ENCODE results near the gene C13orf42. TPM values are rescaled to one million over a fixed set of nuclear protein-coding genes. Genes with fewer than 3 reads are reported as not detected.
"Not testable (repeated sequence)": the region's sequence is repeated elsewhere in the genome, so short reads cannot be mapped to it uniquely, and the experiment has no call there.

Gene C13orf42
- total and polyA plus RNA-seq, 4 donors: 0.06 to 0.20 (median 0.12) TPM

DNA sequence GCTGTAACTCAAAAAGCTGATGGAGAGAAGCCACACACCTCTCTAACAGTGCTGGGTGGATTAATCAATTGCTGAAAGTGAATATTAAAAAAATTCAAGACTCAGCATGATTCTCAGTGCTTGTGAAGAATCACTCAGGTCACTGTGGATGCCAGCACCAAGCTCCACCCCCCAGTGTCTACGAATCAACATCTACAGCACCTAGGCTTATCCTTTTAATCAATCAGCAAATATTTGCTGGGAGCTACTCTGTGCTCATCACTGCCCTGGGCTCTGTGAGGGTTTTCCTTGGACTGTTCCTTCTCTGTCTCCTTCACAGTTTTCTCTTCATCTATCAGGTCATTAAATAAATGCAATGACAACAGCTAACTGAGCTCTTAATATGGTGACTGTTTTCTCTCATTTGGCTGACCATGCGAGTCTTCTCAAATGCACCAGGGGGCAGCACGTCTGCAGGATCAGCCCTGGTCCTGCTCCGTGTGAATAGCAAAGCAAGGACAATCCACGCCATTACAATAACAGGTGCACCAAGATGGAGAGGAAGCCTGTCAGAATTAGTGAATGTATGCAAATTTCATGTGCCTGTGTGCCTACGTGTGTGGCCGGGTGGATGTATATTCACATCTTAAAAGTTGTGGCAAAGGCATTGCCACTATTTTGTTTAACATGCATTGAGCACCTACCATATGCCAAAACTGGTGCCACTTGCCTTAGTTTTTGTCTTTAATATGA is 14.6 kb upstream of the C13orf42 start:
- no peaks in the 10 kb centered on the region for H3K9me3 ChIP-seq (ENCODE audit: control insufficient read depth, insufficient read depth, low read length)
- no peak overlapping the region for H3K27ac ChIP-seq (ENCODE audit: low read depth, low read length)
- peak in 4 of 6 donors; percentile 17 to 89 (median 57) for DNase-seq (ENCODE audit: low read depth in 4 of 6, low spot score in 6 of 6)
- WGBS (ENCODE audit: insufficient coverage): 40% methylated on average over 3 of the region's 7 CpGs
- no peaks in the 10 kb centered on the region for H3K36me3 ChIP-seq (ENCODE audit: control insufficient read depth, insufficient read depth, low read length)
- H3K27me3 ChIP-seq (ENCODE audit: control insufficient read depth, insufficient read depth, low read length): no peaks in the 10 kb centered on the region
- H3K4me1 ChIP-seq (ENCODE audit: control insufficient read depth, insufficient read depth, low read length): no peaks in the 10 kb centered on the region
- no peak overlapping the region for H3K4me3 ChIP-seq (ENCODE audit: low read depth, low read length)

DNA sequence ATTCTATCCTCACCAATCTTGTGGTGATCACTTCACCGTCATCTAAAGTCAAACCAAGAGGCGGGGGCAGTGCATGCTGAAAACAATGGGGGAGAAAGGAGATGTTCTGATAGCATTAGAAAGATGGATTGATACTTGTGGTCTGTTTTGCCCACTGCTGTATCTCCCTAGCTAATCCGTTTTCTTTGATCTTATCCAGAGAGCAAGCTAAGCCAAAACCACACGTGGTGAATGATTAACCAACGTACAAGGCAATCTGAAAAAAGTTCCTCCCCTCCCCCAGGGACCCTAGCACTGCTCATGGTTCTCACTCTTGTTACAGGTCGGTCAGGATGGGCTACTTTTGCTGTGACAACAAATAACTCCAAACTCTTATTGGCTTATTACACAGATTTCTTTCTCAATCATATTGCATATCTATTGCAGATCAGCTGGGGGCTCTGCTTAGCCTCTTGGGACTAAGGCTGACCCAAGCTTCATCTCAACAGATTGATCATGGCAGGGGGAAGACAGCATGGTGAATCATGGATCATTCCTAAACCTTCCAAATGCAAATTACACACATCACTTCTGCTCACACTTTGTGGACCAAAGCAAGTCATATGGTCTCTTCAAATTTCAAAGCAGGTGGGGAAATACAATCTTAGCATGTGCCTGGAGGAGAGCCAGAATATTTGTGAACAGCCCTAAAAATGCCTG is 11.9 kb upstream of the C13orf42 start:
- no peaks in the 10 kb centered on the region for H3K4me1 ChIP-seq (ENCODE audit: control insufficient read depth, insufficient read depth, low read length)
- no peaks in the 10 kb centered on the region for H3K27me3 ChIP-seq (ENCODE audit: control insufficient read depth, insufficient read depth, low read length)
- no peak overlapping the region for H3K4me3 ChIP-seq (ENCODE audit: low read depth, low read length)
- WGBS (ENCODE audit: insufficient coverage): 24% methylated on average over 3 of the region's 6 CpGs
- no peaks in the 10 kb centered on the region for H3K36me3 ChIP-seq (ENCODE audit: control insufficient read depth, insufficient read depth, low read length)
- no peak overlapping the region for H3K27ac ChIP-seq (ENCODE audit: low read depth, low read length)
- peak in 1 of 6 donors; percentile 29 for DNase-seq (ENCODE audit: low read depth in 4 of 6, low spot score in 6 of 6)
- no peaks in the 10 kb centered on the region for H3K9me3 ChIP-seq (ENCODE audit: control insufficient read depth, insufficient read depth, low read length)

GRCh38 chr13:51120873-51121272 is 9.8 kb upstream of the C13orf42 start:
- H3K4me1 ChIP-seq (ENCODE audit: control insufficient read depth, insufficient read depth, low read length); DNase-seq (ENCODE audit: low read depth in 4 of 6, low spot score in 6 of 6); H3K4me3 ChIP-seq (ENCODE audit: low read depth, low read length); H3K36me3 ChIP-seq (ENCODE audit: control insufficient read depth, insufficient read depth, low read length); H3K27ac ChIP-seq (ENCODE audit: low read depth, low read length); H3K9me3 ChIP-seq (ENCODE audit: control insufficient read depth, insufficient read depth, low read length); H3K27me3 ChIP-seq (ENCODE audit: control insufficient read depth, insufficient read depth, low read length): not testable (repeated sequence)
- 100% methylated on average over 2 of the region's 11 CpGs for WGBS (ENCODE audit: insufficient coverage)

DNA sequence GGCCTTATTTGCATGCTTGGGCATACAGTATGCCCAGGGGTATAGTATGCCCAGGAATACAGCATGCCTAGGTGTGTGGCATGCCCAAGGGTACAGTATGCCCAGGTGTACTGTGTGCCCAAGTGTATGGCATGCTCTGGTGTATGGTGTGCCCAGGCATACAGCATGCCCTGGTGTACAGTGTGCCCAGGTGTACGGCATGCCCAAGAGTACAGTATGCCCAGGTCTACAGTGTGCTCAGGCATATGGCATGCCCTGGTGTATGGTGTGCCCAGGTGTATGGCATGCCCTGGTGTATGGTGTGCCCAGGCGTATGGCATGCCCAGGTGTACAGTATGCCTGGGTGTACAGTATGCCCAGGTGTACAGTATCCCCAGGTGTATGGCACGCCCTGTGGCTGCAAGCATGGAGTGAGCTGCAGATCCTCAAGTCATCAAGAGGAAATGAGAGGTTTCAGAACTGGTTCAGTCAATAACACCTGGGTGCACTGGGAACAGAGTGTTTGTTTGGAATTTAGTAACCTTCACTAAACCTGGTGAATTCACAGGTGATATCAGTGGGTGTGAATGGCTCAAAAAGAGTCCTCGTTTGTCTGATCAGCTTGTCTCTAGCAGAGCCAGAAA is 7.8 kb upstream of the C13orf42 start:
- no peak overlapping the region for H3K27ac ChIP-seq (ENCODE audit: low read depth, low read length)
- H3K36me3 ChIP-seq (ENCODE audit: control insufficient read depth, insufficient read depth, low read length): no peaks in the 10 kb centered on the region
- peaks cover 2% of the 10 kb centered on the region for H3K9me3 ChIP-seq (ENCODE audit: control insufficient read depth, insufficient read depth, low read length)
- H3K27me3 ChIP-seq (ENCODE audit: control insufficient read depth, insufficient read depth, low read length): no peaks in the 10 kb centered on the region
- DNase-seq (ENCODE audit: low read depth in 4 of 6, low spot score in 6 of 6): no peak
- 91% methylated on average over 4 of the region's 4 CpGs for WGBS (ENCODE audit: insufficient coverage)
- H3K4me3 ChIP-seq (ENCODE audit: low read depth, low read length): no peak overlapping the region
- H3K4me1 ChIP-seq (ENCODE audit: control insufficient read depth, insufficient read depth, low read length): no peaks in the 10 kb centered on the region

GRCh38 chr13:51113969-51114368 is 2.9 kb upstream of the C13orf42 start:
- DNase-seq (ENCODE audit: low read depth in 4 of 6, low spot score in 6 of 6): no peak
- Histone ChIP-seq H3K9me3 (ENCODE audit: control insufficient read depth, insufficient read depth, low read length) (peaks cover 2% of the 10 kb centered on the region), H3K4me3 (ENCODE audit: low read depth, low read length) (no peak overlapping the region)

GRCh38 chr13:51113186-51113881 is 2.3 kb upstream of the C13orf42 start:
- no peak overlapping the region for H3K27ac ChIP-seq (ENCODE audit: low read depth, low read length)
- WGBS (ENCODE audit: insufficient coverage): 90% methylated on average over 2 of the region's 12 CpGs
- no peak overlapping the region for H3K4me3 ChIP-seq (ENCODE audit: low read depth, low read length)
- H3K27me3 ChIP-seq (ENCODE audit: control insufficient read depth, insufficient read depth, low read length): no peaks in the 10 kb centered on the region
- H3K36me3 ChIP-seq (ENCODE audit: control insufficient read depth, insufficient read depth, low read length): no peaks in the 10 kb centered on the region
- no peak for DNase-seq (ENCODE audit: low read depth in 4 of 6, low spot score in 6 of 6)
- no peaks in the 10 kb centered on the region for H3K4me1 ChIP-seq (ENCODE audit: control insufficient read depth, insufficient read depth, low read length)
- peaks cover 2% of the 10 kb centered on the region for H3K9me3 ChIP-seq (ENCODE audit: control insufficient read depth, insufficient read depth, low read length)

More at GRCh38 chr13:51113969-51114368, 2.9 kb upstream of the C13orf42 start:
- no peaks in the 10 kb centered on the region for H3K36me3 ChIP-seq (ENCODE audit: control insufficient read depth, insufficient read depth, low read length)
- no peak overlapping the region for H3K27ac ChIP-seq (ENCODE audit: low read depth, low read length)
- H3K27me3 ChIP-seq (ENCODE audit: control insufficient read depth, insufficient read depth, low read length): no peaks in the 10 kb centered on the region
- no peaks in the 10 kb centered on the region for H3K4me1 ChIP-seq (ENCODE audit: control insufficient read depth, insufficient read depth, low read length)

DNA sequence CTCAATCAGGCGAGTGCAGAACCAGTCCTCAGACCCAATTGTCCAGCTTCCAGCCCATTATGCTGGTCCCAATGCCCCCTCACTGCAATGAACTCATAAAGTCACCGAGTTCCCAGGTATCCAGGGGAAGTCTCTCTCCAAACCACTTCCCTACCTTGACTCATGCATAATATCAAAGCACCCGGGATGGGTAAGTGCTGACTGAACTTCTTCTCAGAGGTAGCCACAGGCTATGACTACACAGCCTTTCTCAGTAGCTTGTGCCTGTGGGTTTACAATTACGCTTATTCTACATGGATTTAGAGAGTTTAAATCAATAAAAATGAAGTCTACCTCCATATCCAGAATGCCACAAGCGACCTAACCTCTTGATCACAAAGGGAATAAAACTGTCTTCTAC is 1.7 kb upstream of the C13orf42 start:
- no peaks in the 10 kb centered on the region for H3K4me1 ChIP-seq (ENCODE audit: control insufficient read depth, insufficient read depth, low read length)
- H3K4me3 ChIP-seq (ENCODE audit: low read depth, low read length): no peak overlapping the region
- DNase-seq (ENCODE audit: low read depth in 4 of 6, low spot score in 6 of 6): no peak
- 86% methylated on average over 2 of the region's 5 CpGs for WGBS (ENCODE audit: insufficient coverage)
- no peaks in the 10 kb centered on the region for H3K36me3 ChIP-seq (ENCODE audit: control insufficient read depth, insufficient read depth, low read length)
- no peak overlapping the region for H3K27ac ChIP-seq (ENCODE audit: low read depth, low read length)
- peaks cover 2% of the 10 kb centered on the region for H3K9me3 ChIP-seq (ENCODE audit: control insufficient read depth, insufficient read depth, low read length)
- H3K27me3 ChIP-seq (ENCODE audit: control insufficient read depth, insufficient read depth, low read length): no peaks in the 10 kb centered on the region

- DNase-seq (ENCODE audit: low read depth in 4 of 6, low spot score in 6 of 6): no peak
- Histone ChIP-seq H3K4me1 (ENCODE audit: control insufficient read depth, insufficient read depth, low read length) (no peaks in the 10 kb centered on the region), H3K9me3 (ENCODE audit: control insufficient read depth, insufficient read depth, low read length) (no peaks in the 10 kb centered on the region), H3K36me3 (ENCODE audit: control insufficient read depth, insufficient read depth, low read length) (no peaks in the 10 kb centered on the region), H3K27ac (ENCODE audit: low read depth, low read length) (no peak overlapping the region), H3K27me3 (ENCODE audit: control insufficient read depth, insufficient read depth, low read length) (no peaks in the 10 kb centered on the region), H3K4me3 (ENCODE audit: low read depth, low read length) (no peak overlapping the region)
- no CpG with 5 or more reads among the region's 1 CpG for WGBS (ENCODE audit: insufficient coverage)
Measured at GRCh38 chr13:51111997-51112396, 923 bp upstream of the C13orf42 start.

- no peak overlapping the region for H3K27ac ChIP-seq (ENCODE audit: low read depth, low read length)
- WGBS (ENCODE audit: insufficient coverage): 96% methylated on average over 2 of the region's 4 CpGs
Measured at GRCh38 chr13:51107996-51108395, 3.1 kb downstream of the C13orf42 start.

More at GRCh38 chr13:51107996-51108395, 3.1 kb downstream of the C13orf42 start:
- no peaks in the 10 kb centered on the region for H3K9me3 ChIP-seq (ENCODE audit: control insufficient read depth, insufficient read depth, low read length)
- no peak for DNase-seq (ENCODE audit: low read depth in 4 of 6, low spot score in 6 of 6)
- no peak overlapping the region for H3K4me3 ChIP-seq (ENCODE audit: low read depth, low read length)
- H3K27me3 ChIP-seq (ENCODE audit: control insufficient read depth, insufficient read depth, low read length): no peaks in the 10 kb centered on the region
- H3K36me3 ChIP-seq (ENCODE audit: control insufficient read depth, insufficient read depth, low read length): no peaks in the 10 kb centered on the region
- no peaks in the 10 kb centered on the region for H3K4me1 ChIP-seq (ENCODE audit: control insufficient read depth, insufficient read depth, low read length)

Data from spinal cord (tissue), 10 donors.